Measurements from ENCODE around the gene TCAF2. TPM values are rescaled to one million over a fixed set of nuclear protein-coding genes. Genes with fewer than 3 reads are reported as not detected.
"Not testable (repeated sequence)": the region's sequence is repeated elsewhere in the genome, so short reads cannot be mapped to it uniquely, and the experiment has no call there.

Gene TCAF2
- total and polyA plus RNA-seq, 2 donors, result 3.3 to 3.8 TPM

DNA sequence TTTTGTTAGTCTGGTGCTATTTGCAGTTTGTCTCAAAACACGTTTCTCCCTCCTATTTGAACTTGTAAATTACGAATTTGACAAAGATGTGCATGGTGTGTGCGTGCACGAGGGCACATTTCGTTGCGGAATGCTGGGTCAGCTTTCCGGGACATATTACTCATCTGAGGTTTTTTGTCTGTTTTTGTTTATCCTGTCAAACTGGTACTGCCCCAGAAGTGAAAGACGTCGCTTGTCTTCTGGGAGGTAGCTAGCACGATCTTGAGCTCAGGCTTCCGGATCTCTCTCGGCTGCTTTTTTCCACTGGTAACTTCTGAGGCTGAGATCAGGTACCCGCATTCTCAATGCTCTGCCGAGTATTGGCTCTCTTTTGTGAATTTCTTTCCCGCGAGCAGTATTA is 401 bp downstream of the TCAF2 start:
- H3K36me3 ChIP-seq (ENCODE audit: control insufficient read depth in 2 of 2, insufficient read depth in 2 of 2, low read length in 1 of 2); H3K27ac ChIP-seq (ENCODE audit: low read depth in 1 of 2, low read length in 1 of 2); H3K4me1 ChIP-seq (ENCODE audit: control insufficient read depth in 2 of 2, insufficient read depth in 2 of 2, low read length in 2 of 2); H3K4me3 ChIP-seq (ENCODE audit: low read length in 2 of 2); H3K9me3 ChIP-seq (ENCODE audit: control insufficient read depth in 2 of 2, insufficient read depth in 1 of 2, low read length in 1 of 2); H3K27me3 ChIP-seq (ENCODE audit: control insufficient read depth in 2 of 2, insufficient read depth in 1 of 2, low read length in 1 of 2); DNase-seq (ENCODE audit: low read depth in 6 of 9, low spot score in 9 of 9): not testable (repeated sequence)
- WGBS, result no CpG with 5 or more reads among the region's 16 CpGs

DNA sequence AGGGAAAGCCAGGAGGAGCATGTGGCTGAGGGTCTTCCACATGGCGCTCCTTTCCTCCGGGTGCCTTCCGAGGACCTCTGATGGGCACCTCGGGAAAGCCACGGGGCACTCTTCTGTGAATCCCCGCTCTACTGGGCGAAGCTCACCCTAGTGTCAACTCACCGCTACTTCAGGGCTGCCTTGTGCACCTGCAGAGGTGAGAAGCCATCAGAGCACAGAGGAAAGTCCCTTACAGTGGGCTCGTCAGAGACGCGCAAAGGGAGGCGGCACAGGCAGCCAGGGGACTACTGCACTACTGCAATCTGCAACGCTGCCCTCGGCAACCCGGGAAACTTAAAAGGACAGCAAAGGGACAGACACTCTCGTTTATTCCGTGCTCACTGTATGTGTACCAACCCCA is 1.4 kb downstream of the TCAF2 start:
- not testable (repeated sequence) for H3K27me3 ChIP-seq (ENCODE audit: control insufficient read depth in 2 of 2, insufficient read depth in 1 of 2, low read length in 1 of 2); H3K36me3 ChIP-seq (ENCODE audit: control insufficient read depth in 2 of 2, insufficient read depth in 2 of 2, low read length in 1 of 2); H3K4me1 ChIP-seq (ENCODE audit: control insufficient read depth in 2 of 2, insufficient read depth in 2 of 2, low read length in 2 of 2); H3K9me3 ChIP-seq (ENCODE audit: control insufficient read depth in 2 of 2, insufficient read depth in 1 of 2, low read length in 1 of 2); H3K4me3 ChIP-seq (ENCODE audit: low read length in 2 of 2); DNase-seq (ENCODE audit: low read depth in 6 of 9, low spot score in 9 of 9); H3K27ac ChIP-seq (ENCODE audit: low read depth in 1 of 2, low read length in 1 of 2)
- WGBS, result no CpG with 5 or more reads among the region's 17 CpGs

DNA sequence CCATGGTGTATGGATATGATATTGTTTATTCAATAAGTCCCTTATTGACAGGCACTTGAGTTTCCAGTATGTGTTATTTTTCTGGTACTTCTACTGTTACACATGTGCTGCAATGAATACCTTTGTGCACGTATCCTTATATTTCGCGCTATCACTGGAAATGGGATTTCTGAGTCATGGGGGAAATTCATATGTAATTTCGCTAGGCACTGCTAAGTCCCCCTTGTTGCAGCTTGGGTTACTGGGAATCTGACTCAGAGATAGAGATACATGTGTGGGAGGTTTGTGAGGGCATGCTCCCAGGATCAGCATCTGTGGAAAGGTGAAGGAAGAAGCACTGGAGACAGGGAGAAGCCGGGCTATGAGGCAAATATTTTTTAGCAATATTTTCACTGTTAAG is 9.9 kb downstream of the TCAF2 start:
- DNase-seq (ENCODE audit: low read depth in 6 of 9, low spot score in 9 of 9); H3K27me3 ChIP-seq (ENCODE audit: control insufficient read depth in 2 of 2, insufficient read depth in 1 of 2, low read length in 1 of 2); H3K4me3 ChIP-seq (ENCODE audit: low read length in 2 of 2); H3K9me3 ChIP-seq (ENCODE audit: control insufficient read depth in 2 of 2, insufficient read depth in 1 of 2, low read length in 1 of 2); H3K36me3 ChIP-seq (ENCODE audit: control insufficient read depth in 2 of 2, insufficient read depth in 2 of 2, low read length in 1 of 2); H3K4me1 ChIP-seq (ENCODE audit: control insufficient read depth in 2 of 2, insufficient read depth in 2 of 2, low read length in 2 of 2); H3K27ac ChIP-seq (ENCODE audit: low read depth in 1 of 2, low read length in 1 of 2): not testable (repeated sequence)
- no CpG with 5 or more reads among the region's 5 CpGs for WGBS

DNA sequence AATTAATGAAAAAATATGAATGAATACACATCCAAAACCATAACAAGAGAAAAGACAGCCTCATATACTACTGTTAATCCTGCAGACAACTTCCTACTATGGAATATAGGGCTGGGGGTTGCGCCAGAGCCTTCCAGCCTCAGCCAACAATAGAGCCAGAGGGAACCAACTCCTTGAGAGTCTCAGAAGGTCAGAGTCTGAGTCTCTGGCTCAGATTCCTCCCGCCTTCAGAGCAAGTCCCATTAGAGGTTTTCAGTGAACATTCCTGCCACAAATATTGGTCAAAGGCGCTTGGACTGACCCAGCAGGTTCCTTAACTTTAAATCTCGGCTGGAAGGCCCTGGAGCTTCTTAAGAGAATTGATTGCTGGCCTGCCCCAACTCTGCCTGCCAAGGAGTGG is 11.7 kb downstream of the TCAF2 start:
- not testable (repeated sequence) for H3K36me3 ChIP-seq (ENCODE audit: control insufficient read depth in 2 of 2, insufficient read depth in 2 of 2, low read length in 1 of 2); H3K27me3 ChIP-seq (ENCODE audit: control insufficient read depth in 2 of 2, insufficient read depth in 1 of 2, low read length in 1 of 2); H3K9me3 ChIP-seq (ENCODE audit: control insufficient read depth in 2 of 2, insufficient read depth in 1 of 2, low read length in 1 of 2); H3K27ac ChIP-seq (ENCODE audit: low read depth in 1 of 2, low read length in 1 of 2); DNase-seq (ENCODE audit: low read depth in 6 of 9, low spot score in 9 of 9); H3K4me3 ChIP-seq (ENCODE audit: low read length in 2 of 2); H3K4me1 ChIP-seq (ENCODE audit: control insufficient read depth in 2 of 2, insufficient read depth in 2 of 2, low read length in 2 of 2)
- WGBS, result no CpG with 5 or more reads among the region's 4 CpGs

DNA sequence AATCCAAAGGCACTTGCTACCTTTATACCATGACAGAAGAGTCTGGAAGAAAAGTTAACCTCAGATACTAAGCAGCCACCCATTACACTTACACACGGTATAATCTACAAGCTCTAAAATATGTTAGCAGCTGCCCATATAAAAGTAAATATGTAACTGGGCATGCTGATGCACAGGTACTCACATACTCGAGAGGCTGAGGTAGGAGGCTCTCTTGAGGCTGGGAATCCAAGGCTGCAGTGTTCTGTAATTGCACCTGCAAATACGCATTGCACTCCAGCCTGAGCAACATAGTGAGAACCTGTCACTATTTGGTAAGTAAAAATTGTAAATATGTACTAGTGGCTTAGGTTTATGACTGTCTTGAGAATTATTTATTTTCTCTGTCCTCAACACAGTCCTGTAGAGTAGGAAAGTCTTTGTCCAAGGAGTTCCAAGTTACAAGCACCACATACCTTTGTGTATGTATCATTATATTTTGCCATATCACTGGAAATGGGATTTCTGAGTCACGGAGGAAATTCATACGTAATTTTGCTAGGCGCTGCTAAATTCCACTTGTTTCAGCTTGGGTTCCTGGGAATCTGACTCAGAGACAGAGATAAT is 12.3 kb downstream of the TCAF2 start:
- H3K27ac ChIP-seq (ENCODE audit: low read depth in 1 of 2, low read length in 1 of 2); H3K36me3 ChIP-seq (ENCODE audit: control insufficient read depth in 2 of 2, insufficient read depth in 2 of 2, low read length in 1 of 2); H3K4me3 ChIP-seq (ENCODE audit: low read length in 2 of 2); DNase-seq (ENCODE audit: low read depth in 6 of 9, low spot score in 9 of 9); H3K4me1 ChIP-seq (ENCODE audit: control insufficient read depth in 2 of 2, insufficient read depth in 2 of 2, low read length in 2 of 2); H3K27me3 ChIP-seq (ENCODE audit: control insufficient read depth in 2 of 2, insufficient read depth in 1 of 2, low read length in 1 of 2); H3K9me3 ChIP-seq (ENCODE audit: control insufficient read depth in 2 of 2, insufficient read depth in 1 of 2, low read length in 1 of 2): not testable (repeated sequence)
- WGBS, result no CpG with 5 or more reads among the region's 6 CpGs

DNA sequence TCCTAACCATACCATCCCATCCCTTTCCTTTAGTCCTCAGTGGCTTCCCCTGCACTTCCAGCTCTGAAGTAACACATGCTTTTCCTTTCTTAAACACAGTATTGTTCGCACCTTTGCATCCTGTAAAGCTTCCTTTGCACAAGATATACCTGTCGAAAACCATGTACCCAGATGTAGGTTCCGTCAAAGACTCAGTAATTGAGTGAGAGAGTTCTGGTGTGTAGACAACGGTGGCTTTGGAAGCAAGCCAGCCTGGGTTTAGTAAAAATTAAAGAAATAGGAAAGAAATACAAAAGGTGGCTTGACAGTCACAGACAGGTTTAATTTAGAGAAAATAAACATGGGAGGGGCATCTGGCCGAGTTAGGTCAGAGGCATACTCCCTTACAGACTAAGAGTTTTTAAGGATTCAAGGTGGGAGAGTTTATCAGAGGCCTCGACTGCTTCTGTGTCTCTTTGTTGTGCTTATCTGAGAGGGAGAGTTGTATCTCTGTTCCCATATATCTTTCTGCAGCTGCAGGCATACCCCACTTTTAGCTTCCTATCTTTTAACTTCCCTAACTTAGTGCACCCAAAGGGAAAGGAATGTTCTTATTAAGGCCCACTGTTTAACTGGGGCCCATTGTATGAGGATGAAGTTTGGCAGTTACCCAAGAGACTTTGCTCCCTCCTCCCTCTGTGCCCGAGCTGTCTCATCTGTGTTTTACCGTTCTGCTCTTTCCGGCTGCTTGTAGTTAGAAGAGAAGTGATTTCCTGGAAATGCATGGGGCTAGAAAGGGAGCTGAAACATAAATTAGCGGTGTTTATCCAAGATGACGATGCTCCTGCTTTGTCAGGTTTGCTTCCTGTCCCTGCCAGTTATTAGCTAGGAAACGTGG is 14.8 kb downstream of the TCAF2 start:
- not testable (repeated sequence) for H3K4me3 ChIP-seq (ENCODE audit: low read length in 2 of 2); H3K4me1 ChIP-seq (ENCODE audit: control insufficient read depth in 2 of 2, insufficient read depth in 2 of 2, low read length in 2 of 2); H3K36me3 ChIP-seq (ENCODE audit: control insufficient read depth in 2 of 2, insufficient read depth in 2 of 2, low read length in 1 of 2); H3K27ac ChIP-seq (ENCODE audit: low read depth in 1 of 2, low read length in 1 of 2); DNase-seq (ENCODE audit: low read depth in 6 of 9, low spot score in 9 of 9); H3K27me3 ChIP-seq (ENCODE audit: control insufficient read depth in 2 of 2, insufficient read depth in 1 of 2, low read length in 1 of 2); H3K9me3 ChIP-seq (ENCODE audit: control insufficient read depth in 2 of 2, insufficient read depth in 1 of 2, low read length in 1 of 2)
- no CpG with 5 or more reads among the region's 12 CpGs for WGBS

DNA sequence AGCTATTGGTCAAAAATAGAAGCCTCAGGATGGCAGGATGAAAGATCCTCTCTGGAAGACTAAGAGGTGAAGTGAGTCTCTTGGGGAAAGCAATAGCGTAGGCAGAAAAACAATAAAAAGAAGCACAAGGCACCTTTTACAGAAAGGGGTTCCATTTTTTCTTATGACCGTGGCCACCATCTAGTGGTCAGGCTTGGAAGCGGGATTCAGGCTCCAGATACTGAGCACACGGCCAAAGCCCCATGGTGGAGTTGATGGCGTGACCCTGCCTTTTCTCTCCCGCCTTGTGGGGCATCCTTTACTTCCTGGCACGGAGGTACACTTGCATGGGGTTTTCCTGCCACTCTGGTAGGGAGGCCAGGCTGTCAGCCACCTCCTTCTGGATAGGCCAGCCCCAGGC is 18.6 kb downstream of the TCAF2 start:
- H3K36me3 ChIP-seq (ENCODE audit: control insufficient read depth in 2 of 2, insufficient read depth in 2 of 2, low read length in 1 of 2); H3K4me1 ChIP-seq (ENCODE audit: control insufficient read depth in 2 of 2, insufficient read depth in 2 of 2, low read length in 2 of 2); H3K9me3 ChIP-seq (ENCODE audit: control insufficient read depth in 2 of 2, insufficient read depth in 1 of 2, low read length in 1 of 2); DNase-seq (ENCODE audit: low read depth in 6 of 9, low spot score in 9 of 9); H3K27ac ChIP-seq (ENCODE audit: low read depth in 1 of 2, low read length in 1 of 2); H3K4me3 ChIP-seq (ENCODE audit: low read length in 2 of 2); H3K27me3 ChIP-seq (ENCODE audit: control insufficient read depth in 2 of 2, insufficient read depth in 1 of 2, low read length in 1 of 2): not testable (repeated sequence)
- no CpG with 5 or more reads among the region's 7 CpGs for WGBS

DNA sequence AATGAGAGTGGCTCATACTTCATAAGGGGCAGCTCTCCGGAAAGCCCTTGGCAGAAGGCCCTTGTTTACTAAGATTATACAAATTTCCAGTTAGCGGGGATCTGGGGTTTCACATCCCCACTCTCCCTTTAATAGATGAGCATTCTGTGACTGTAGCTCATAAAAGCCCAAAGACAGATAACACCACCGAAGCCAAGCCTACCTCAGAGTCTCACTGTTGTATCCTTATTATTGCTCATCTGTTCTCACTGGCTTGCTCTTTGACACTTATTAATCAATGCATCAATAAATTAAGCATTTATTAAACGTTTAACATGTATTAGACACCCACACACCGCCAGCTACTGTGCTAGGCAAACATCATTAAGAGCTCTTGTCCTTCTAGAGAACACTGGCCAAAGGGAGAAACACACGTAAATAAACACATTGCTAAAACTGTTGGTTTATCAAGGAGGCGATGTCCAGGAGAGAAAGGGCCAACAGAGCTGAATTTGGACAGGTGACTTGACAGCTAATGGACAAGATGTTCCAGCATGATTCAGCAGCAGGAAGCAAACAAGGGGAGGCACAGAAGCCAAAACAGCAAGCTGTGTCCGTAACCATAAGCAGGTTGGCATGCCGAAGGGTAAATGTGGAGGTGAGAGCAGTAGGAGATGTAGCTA is 19.9 kb downstream of the TCAF2 start:
- 0% methylated on average over 1 of the region's 9 CpGs for WGBS
- H3K4me1 ChIP-seq (ENCODE audit: control insufficient read depth in 2 of 2, insufficient read depth in 2 of 2, low read length in 2 of 2); H3K36me3 ChIP-seq (ENCODE audit: control insufficient read depth in 2 of 2, insufficient read depth in 2 of 2, low read length in 1 of 2); DNase-seq (ENCODE audit: low read depth in 6 of 9, low spot score in 9 of 9); H3K9me3 ChIP-seq (ENCODE audit: control insufficient read depth in 2 of 2, insufficient read depth in 1 of 2, low read length in 1 of 2); H3K27me3 ChIP-seq (ENCODE audit: control insufficient read depth in 2 of 2, insufficient read depth in 1 of 2, low read length in 1 of 2); H3K4me3 ChIP-seq (ENCODE audit: low read length in 2 of 2); H3K27ac ChIP-seq (ENCODE audit: low read depth in 1 of 2, low read length in 1 of 2): not testable (repeated sequence)

DNA sequence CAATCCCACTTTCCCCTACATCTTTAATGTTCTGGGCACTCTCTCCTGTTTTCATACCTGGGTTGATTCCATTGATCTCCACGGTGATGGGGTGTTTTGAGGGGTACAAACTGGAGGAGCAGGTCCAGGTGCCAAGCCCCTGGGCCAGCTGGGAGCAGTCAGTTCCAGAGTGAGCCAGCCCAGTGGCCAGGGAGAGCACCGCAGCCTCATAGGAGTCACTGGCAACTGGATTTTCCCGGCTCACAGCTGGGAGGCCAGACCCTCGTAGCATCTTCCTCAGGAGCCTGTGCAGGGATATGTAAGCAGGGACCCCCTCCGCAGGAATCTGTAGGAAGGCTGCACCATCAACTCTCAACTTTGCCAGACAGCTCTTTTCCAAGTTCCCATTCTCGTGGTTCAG is 25.8 kb downstream of the TCAF2 start:
- not testable (repeated sequence) for H3K9me3 ChIP-seq (ENCODE audit: control insufficient read depth in 2 of 2, insufficient read depth in 1 of 2, low read length in 1 of 2); H3K4me1 ChIP-seq (ENCODE audit: control insufficient read depth in 2 of 2, insufficient read depth in 2 of 2, low read length in 2 of 2); H3K27ac ChIP-seq (ENCODE audit: low read depth in 1 of 2, low read length in 1 of 2); H3K27me3 ChIP-seq (ENCODE audit: control insufficient read depth in 2 of 2, insufficient read depth in 1 of 2, low read length in 1 of 2); DNase-seq (ENCODE audit: low read depth in 6 of 9, low spot score in 9 of 9); H3K36me3 ChIP-seq (ENCODE audit: control insufficient read depth in 2 of 2, insufficient read depth in 2 of 2, low read length in 1 of 2); H3K4me3 ChIP-seq (ENCODE audit: low read length in 2 of 2)
- no CpG with 5 or more reads among the region's 6 CpGs for WGBS
